MM.1S (cell line): ENCODE measurements around the gene GPR4.

Experiments used
- EZH2 ChIP-seq: fragments of 300-600 bp; sonication (generic); optimal IDR thresholded peaks from 2 replicates; pipeline ENCODE3; 2017; ENCODE audit warnings: low read depth, mild to moderate bottlenecking, antibody characterized with exemption, low read length, mixed read lengths
- EZH2phosphoT487 ChIP-seq: fragments of 300-600 bp; sonication (generic); IDR thresholded peaks from 2 replicates; pipeline ENCODE4 v1.6.1; 2018; ENCODE audit warnings: antibody characterized with exemption, low read length
- TF ChIP-seq, protein P1 (sequence below): fragments of 300-600 bp; sonication (generic); IDR thresholded peaks from 2 replicates; pipeline ENCODE4 v1.5.1; 2016; ENCODE audit warnings: antibody characterized with exemption, low read length, mixed read lengths

DNA sequence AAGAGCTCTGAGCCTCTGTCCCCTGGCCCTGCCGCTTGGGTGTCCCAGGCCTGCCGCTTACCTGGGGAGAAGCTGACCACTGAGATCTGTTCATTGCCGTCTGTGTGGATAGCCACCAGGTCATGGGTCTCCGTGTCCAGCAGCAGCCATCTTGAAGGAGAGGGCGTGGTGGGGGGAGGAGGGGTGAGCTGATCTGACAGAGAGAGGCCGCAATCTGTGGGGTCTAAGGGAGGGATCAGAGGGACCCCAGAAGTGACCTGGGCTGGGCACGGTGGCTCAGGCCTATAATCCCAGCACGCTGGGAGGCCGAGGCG, 14.6 kb upstream of the GPR4 start:
- TF ChIP-seq, protein P1, sequence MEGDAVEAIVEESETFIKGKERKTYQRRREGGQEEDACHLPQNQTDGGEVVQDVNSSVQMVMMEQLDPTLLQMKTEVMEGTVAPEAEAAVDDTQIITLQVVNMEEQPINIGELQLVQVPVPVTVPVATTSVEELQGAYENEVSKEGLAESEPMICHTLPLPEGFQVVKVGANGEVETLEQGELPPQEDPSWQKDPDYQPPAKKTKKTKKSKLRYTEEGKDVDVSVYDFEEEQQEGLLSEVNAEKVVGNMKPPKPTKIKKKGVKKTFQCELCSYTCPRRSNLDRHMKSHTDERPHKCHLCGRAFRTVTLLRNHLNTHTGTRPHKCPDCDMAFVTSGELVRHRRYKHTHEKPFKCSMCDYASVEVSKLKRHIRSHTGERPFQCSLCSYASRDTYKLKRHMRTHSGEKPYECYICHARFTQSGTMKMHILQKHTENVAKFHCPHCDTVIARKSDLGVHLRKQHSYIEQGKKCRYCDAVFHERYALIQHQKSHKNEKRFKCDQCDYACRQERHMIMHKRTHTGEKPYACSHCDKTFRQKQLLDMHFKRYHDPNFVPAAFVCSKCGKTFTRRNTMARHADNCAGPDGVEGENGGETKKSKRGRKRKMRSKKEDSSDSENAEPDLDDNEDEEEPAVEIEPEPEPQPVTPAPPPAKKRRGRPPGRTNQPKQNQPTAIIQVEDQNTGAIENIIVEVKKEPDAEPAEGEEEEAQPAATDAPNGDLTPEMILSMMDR = no peak
- TF ChIP-seq EZH2 = no peak
- no peak for TF ChIP-seq EZH2phosphoT487
